Colonic mucosa (tissue), 4 donors: ENCODE data around the gene AK3. TPM values are rescaled to one million over a fixed set of nuclear protein-coding genes. Genes with fewer than 3 reads are reported as not detected.

Source experiments
- DNase-seq: peaks from one replicate; pipeline ENCODE4 v3.0.0-alpha.2; 2020
- H3K27ac ChIP-seq: fragments of 200-600 bp; one replicate; pipeline ENCODE4 v1.8.0; 2021
- H3K27me3 ChIP-seq: fragments of 200-600 bp; one replicate; pipeline ENCODE4 v1.8.0; 2021
- H3K36me3 ChIP-seq: fragments of 200-600 bp; one replicate; pipeline ENCODE4 v1.8.0; 2021
- H3K4me1 ChIP-seq: fragments of 200-600 bp; one replicate; pipeline ENCODE4 v1.8.0; 2021; ENCODE audit warnings: mild to moderate bottlenecking
- H3K4me3 ChIP-seq: fragments of 200-600 bp; one replicate; pipeline ENCODE4 v1.8.0; 2021
- H3K9ac ChIP-seq, 2 donors: one replicate each; pipeline ENCODE4 v1.7.0; 2013; ENCODE audit warnings: control low read depth in 2 of 2, low read depth in 2 of 2, low read length in 2 of 2
- H3K9me3 ChIP-seq: fragments of 200-600 bp; one replicate; pipeline ENCODE4 v1.8.0; 2021
- CTCF ChIP-seq: fragments of 200-600 bp; IDR thresholded peaks from one replicate; pipeline ENCODE4 v1.8.0; 2022; ENCODE audit warnings: antibody characterized with exemption, mild to moderate bottlenecking
- intact Hi-C: fragments of 100-400 bp; cut with DNase I; formaldehyde crosslinking; loops from one replicate; pipeline ENCODE4 v1.14.1; 2022
- total RNA-seq, 2 donors: library from RNA; stranded (reverse); fragmentation: NEBNext Ultra II Directional in 1 of 2; extraction: Animal tissue kit (Norgen Biotek cat#: 25700) in 1 of 2; gene quantifications; one replicate each; pipeline ENCODE4 v1.2.1, GENCODE V29; 2021
- donor health status: healthy.
- donor health status: DM: no; HTN: no; CAD: no.
- donor health status: DM: no; HTN: no; CAD: no.

AK3 gene
- total RNA-seq, 2 donors from 2014 or later, result 80.3 to 95.7 TPM

- H3K27me3 ChIP-seq, result no peaks in the 10 kb centered on the region
- intact Hi-C loops, result no loop called here
- no peaks in the 10 kb centered on the region for H3K9me3 ChIP-seq
- TF ChIP-seq CTCF, result no peak
- H3K4me3 ChIP-seq, result no peak overlapping the region
- peaks cover 22% of the 10 kb centered on the region for H3K36me3 ChIP-seq
- H3K27ac ChIP-seq, result no peak overlapping the region
- no peaks in the 10 kb centered on the region for H3K4me1 ChIP-seq
- no peak overlapping the region for H3K9ac ChIP-seq
- DNase-seq, result no peak
Observed at GRCh38 chr9:4714266-4715016, 26.6 kb downstream of the AK3 start.

- H3K9me3 ChIP-seq, result no peaks in the 10 kb centered on the region
- H3K27ac ChIP-seq, result no peak overlapping the region
- DNase-seq, result no peak
- no peaks in the 10 kb centered on the region for H3K27me3 ChIP-seq
- no peak for TF ChIP-seq CTCF
- peaks cover 22% of the 10 kb centered on the region for H3K36me3 ChIP-seq
- intact Hi-C loops, result no loop called here
- no peak overlapping the region for H3K9ac ChIP-seq
- no peaks in the 10 kb centered on the region for H3K4me1 ChIP-seq
- no peak overlapping the region for H3K4me3 ChIP-seq
Observed at GRCh38 chr9:4713849-4714248, 27.2 kb downstream of the AK3 start.

- intact Hi-C loops, result no loop called here
- no peak overlapping the region for H3K4me3 ChIP-seq
- H3K4me1 ChIP-seq, result no peaks in the 10 kb centered on the region
- DNase-seq, result no peak
- no peak overlapping the region for H3K27ac ChIP-seq
- H3K9ac ChIP-seq, result no peak overlapping the region
- H3K36me3 ChIP-seq, result no peaks in the 10 kb centered on the region
- H3K9me3 ChIP-seq, result no peaks in the 10 kb centered on the region
- H3K27me3 ChIP-seq, result no peaks in the 10 kb centered on the region
- TF ChIP-seq CTCF, result no peak
Observed at GRCh38 chr9:4709380-4709779, 31.6 kb downstream of the AK3 start.

GRCh38 chr9:4706971-4707622, 33.9 kb downstream of the AK3 start:
- Histone ChIP-seq H3K9ac (no peak overlapping the region), H3K9me3 (no peaks in the 10 kb centered on the region), H3K27ac (no peak overlapping the region), H3K4me1 (no peaks in the 10 kb centered on the region), H3K4me3 (no peak overlapping the region), H3K27me3 (no peaks in the 10 kb centered on the region), H3K36me3 (no peaks in the 10 kb centered on the region)
- intact Hi-C loops, result no loop called here
- TF ChIP-seq CTCF, result no peak
- DNase-seq, result no peak

- no peak overlapping the region for H3K27ac ChIP-seq
- H3K27me3 ChIP-seq, result no peaks in the 10 kb centered on the region
- intact Hi-C loops, result no loop called here
- no peaks in the 10 kb centered on the region for H3K36me3 ChIP-seq
- DNase-seq, result no peak
- no peak for TF ChIP-seq CTCF
- H3K9ac ChIP-seq, result no peak overlapping the region
- H3K4me3 ChIP-seq, result no peak overlapping the region
- no peaks in the 10 kb centered on the region for H3K4me1 ChIP-seq
- no peaks in the 10 kb centered on the region for H3K9me3 ChIP-seq
Observed at GRCh38 chr9:4706021-4706420, 35.0 kb downstream of the AK3 start.
